GM12878 (cell line): Measurements from ENCODE around the gene CACNA1D. TPM values are rescaled to one million over a fixed set of nuclear protein-coding genes. Genes with fewer than 3 reads are reported as not detected.

Source experiments
- MLLT1 ChIP-seq: fragments of 450-650 bp; IDR thresholded peaks from 2 replicates; pipeline ENCODE4 v1.6.1; 2016; ENCODE audit warnings: mild to moderate bottlenecking
- polyA plus RNA-seq, 11 experiments: library from polyadenylated mRNA; depleted of rRNA in 4 of 11; unstranded in 6 of 11; stranded (reverse) in 5 of 11; fragments of >200 nt; fragmentation: Nextera tagmentation in 4 of 11; fragmentation: Illumina TruSeq in 1 of 11; extraction: Ambion mirVana in 4 of 11; extraction: Trizol in 1 of 11; gene quantifications; 1 replicate in 1 of 11; 2 replicates in 10 of 11; pipeline versions ENCODE4 v1.2.1 to v1.2.3, GENCODE V29; 2011 to 2016; ENCODE audit warnings: inconsistent platforms in 2 of 11, missing spikeins in 2 of 11, low read depth in 1 of 11
- total RNA-seq, 4 experiments: library from RNA; depleted of rRNA in 3 of 4; stranded (reverse); fragments of >200 nt in 3 of 4; fragmentation: Illumina TruSeq in 1 of 4; extraction: Trizol in 1 of 4; gene quantifications; 2 replicates each; pipeline versions ENCODE4 v1.2.1 to v1.2.3, GENCODE V29; 2013 to 2021
- TF ChIP-seq, protein P1 (sequence below): fragments of 450-650 bp; conservative IDR thresholded peaks from 2 replicates; pipeline ENCODE4 v1.6.1; 2017; ENCODE audit warnings: mild to moderate bottlenecking, moderate library complexity
- TF ChIP-seq, protein P2 (sequence below): IDR thresholded peaks from 2 replicates; pipeline ENCODE4 v1.6.1; 2012; ENCODE audit warnings: improper control_type of control experiment, low read depth, low read length; ENCODE audit not compliant: insufficient replicate concordance

The CACNA1D gene
- total and polyA plus RNA-seq, 10 of the 15 experiments (the other 5 are each of a cell fraction or from before 2014, with no cell fraction given): 0.21 to 24.4 (median 1.6) TPM

- TF ChIP-seq MLLT1: no peak
- TF ChIP-seq, protein P1, sequence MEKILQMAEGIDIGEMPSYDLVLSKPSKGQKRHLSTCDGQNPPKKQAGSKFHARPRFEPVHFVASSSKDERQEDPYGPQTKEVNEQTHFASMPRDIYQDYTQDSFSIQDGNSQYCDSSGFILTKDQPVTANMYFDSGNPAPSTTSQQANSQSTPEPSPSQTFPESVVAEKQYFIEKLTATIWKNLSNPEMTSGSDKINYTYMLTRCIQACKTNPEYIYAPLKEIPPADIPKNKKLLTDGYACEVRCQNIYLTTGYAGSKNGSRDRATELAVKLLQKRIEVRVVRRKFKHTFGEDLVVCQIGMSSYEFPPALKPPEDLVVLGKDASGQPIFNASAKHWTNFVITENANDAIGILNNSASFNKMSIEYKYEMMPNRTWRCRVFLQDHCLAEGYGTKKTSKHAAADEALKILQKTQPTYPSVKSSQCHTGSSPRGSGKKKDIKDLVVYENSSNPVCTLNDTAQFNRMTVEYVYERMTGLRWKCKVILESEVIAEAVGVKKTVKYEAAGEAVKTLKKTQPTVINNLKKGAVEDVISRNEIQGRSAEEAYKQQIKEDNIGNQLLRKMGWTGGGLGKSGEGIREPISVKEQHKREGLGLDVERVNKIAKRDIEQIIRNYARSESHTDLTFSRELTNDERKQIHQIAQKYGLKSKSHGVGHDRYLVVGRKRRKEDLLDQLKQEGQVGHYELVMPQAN: no peak
- TF ChIP-seq, protein P2, sequence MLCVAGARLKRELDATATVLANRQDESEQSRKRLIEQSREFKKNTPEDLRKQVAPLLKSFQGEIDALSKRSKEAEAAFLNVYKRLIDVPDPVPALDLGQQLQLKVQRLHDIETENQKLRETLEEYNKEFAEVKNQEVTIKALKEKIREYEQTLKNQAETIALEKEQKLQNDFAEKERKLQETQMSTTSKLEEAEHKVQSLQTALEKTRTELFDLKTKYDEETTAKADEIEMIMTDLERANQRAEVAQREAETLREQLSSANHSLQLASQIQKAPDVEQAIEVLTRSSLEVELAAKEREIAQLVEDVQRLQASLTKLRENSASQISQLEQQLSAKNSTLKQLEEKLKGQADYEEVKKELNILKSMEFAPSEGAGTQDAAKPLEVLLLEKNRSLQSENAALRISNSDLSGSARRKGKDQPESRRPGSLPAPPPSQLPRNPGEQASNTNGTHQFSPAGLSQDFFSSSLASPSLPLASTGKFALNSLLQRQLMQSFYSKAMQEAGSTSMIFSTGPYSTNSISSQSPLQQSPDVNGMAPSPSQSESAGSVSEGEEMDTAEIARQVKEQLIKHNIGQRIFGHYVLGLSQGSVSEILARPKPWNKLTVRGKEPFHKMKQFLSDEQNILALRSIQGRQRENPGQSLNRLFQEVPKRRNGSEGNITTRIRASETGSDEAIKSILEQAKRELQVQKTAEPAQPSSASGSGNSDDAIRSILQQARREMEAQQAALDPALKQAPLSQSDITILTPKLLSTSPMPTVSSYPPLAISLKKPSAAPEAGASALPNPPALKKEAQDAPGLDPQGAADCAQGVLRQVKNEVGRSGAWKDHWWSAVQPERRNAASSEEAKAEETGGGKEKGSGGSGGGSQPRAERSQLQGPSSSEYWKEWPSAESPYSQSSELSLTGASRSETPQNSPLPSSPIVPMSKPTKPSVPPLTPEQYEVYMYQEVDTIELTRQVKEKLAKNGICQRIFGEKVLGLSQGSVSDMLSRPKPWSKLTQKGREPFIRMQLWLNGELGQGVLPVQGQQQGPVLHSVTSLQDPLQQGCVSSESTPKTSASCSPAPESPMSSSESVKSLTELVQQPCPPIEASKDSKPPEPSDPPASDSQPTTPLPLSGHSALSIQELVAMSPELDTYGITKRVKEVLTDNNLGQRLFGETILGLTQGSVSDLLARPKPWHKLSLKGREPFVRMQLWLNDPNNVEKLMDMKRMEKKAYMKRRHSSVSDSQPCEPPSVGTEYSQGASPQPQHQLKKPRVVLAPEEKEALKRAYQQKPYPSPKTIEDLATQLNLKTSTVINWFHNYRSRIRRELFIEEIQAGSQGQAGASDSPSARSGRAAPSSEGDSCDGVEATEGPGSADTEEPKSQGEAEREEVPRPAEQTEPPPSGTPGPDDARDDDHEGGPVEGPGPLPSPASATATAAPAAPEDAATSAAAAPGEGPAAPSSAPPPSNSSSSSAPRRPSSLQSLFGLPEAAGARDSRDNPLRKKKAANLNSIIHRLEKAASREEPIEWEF: no peak
- TF ChIP-seq, all 136 proteins: peak for 0
Measured at GRCh38 chr3:53544357-53544756, 49.9 kb downstream of the CACNA1D start (continued).
